ENCODE data around the gene ARID3B.

The ARID3B gene

DNA sequence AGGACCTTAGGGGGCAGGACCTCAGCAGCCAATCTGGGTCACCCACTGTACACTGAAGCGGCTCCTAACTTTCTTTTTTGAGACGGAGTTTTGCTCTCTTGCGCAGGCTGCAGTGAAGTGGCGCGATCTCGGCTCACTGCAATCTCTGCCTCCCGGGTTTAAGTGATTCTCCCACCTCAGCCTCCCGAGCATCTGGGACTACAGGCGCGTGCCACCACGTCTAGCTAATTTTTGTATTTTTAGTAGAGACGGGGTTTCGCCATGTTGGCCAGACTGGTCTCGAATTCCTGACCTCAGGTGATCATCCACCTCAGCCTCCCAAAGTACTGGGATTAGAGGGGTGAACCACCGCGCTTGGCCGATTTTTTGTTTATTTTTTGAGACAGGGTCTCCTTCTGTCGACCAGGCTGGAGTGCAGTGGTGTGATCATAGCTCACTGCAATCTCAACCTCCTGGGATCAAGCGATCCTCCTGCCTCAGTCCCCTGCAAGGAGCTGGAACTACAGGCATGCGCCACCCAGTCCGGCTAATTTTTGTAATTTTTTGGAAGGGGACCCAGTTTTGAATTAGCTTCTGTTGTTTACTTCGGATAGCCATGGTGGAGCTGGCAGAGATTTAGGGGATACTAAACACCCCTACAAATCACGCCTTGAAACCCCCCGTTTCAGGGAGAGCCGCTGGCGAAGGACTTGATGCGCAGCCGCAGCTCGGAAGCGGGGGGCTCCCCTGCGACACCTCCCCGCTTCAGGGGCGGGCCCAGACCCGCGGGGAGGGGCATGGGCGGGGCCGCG is 73.1 kb downstream of the ARID3B start:
- peak in 1 of 42 donors; percentile 55 for DNase-seq
- intact Hi-C loops (cut with DNase I) = loop anchor here (2.0 kb wide), 1 partner anchor 67 kb away; no protein-coding TSS in a partner anchor

- intact Hi-C loops (cut with DNase I) = loop anchor here (2.0 to 5.0 kb wide), 3 partner anchors 68 to 623 kb away; partner anchors contain the start of genes PML, STOML1 and UBL7
- peak in 41 of 42 donors; percentile 63 to 92 (median 86) for DNase-seq
These were observed 73.9 kb downstream of the ARID3B start for GRCh38 chr15:74614744-74615507.

- intact Hi-C loops (cut with DNase I) = loop anchor here (2.0 to 5.0 kb wide), 3 partner anchors 69 to 623 kb away; partner anchors contain the start of genes PML, STOML1 and UBL7
- DNase-seq = peak; percentile 82 to 99 (median 97)
These were observed 74.7 kb downstream of the ARID3B start, which contains the start of gene CLK3 for GRCh38 chr15:74615508-74616365. TSS of gene CLK3 (plus strand) at chr15:74615836. CDS start at chr15:74619197, 3,361 bp downstream.

- intact Hi-C loops (cut with DNase I) = loop anchor here (5.0 kb wide), 2 partner anchors 154 to 624 kb away; partner anchors contain the start of genes PML, STOML1 and UBL7
- DNase-seq = peak; percentile 51 to 91 (median 77)
These were observed 75.4 kb downstream of the ARID3B start for GRCh38 chr15:74616366-74616939.

DNA sequence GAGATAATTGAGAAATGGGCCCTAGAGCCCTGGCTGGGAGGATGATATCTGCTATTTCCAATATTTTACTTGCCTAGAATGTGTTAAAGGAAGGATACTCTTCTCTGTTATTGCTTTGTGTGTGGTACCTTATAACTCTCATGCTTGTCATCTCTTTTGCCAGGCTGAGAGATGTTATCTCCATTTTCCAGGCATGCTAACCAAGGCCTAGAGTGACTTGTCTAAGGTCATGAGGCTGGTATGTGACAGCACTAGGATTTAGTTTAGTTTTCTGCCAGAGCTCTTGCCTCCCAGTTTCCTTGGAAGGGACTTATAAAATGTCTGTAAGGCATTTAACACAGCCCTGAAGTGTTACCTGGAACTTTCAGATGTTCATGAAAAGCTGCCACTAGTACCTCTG is 76.0 kb downstream of the ARID3B start:
- intact Hi-C loops (cut with DNase I) = loop anchor here (5.0 kb wide), 2 partner anchors 155 to 625 kb away; partner anchors contain the start of genes PML, STOML1 and UBL7
- DNase-seq = no peak

- intact Hi-C loops (cut with DNase I) = loop anchor here (5.0 kb wide), 2 partner anchors 157 to 627 kb away; partner anchors contain the start of genes PML, STOML1 and UBL7
These were observed 78.0 kb downstream of the ARID3B start for GRCh38 chr15:74618841-74619596.

GRCh38 chr15:74619916-74620635 is 79.1 kb downstream of the ARID3B start:
- intact Hi-C loops (cut with DNase I) = loop anchor here (5.0 kb wide), 2 partner anchors 158 to 628 kb away; partner anchors contain the start of genes PML, STOML1 and UBL7
- peak in 1 of 42 donors; percentile 32 for DNase-seq

More at GRCh38 chr15:74618841-74619596, 78.0 kb downstream of the ARID3B start:
- DNase-seq = no peak

DNA sequence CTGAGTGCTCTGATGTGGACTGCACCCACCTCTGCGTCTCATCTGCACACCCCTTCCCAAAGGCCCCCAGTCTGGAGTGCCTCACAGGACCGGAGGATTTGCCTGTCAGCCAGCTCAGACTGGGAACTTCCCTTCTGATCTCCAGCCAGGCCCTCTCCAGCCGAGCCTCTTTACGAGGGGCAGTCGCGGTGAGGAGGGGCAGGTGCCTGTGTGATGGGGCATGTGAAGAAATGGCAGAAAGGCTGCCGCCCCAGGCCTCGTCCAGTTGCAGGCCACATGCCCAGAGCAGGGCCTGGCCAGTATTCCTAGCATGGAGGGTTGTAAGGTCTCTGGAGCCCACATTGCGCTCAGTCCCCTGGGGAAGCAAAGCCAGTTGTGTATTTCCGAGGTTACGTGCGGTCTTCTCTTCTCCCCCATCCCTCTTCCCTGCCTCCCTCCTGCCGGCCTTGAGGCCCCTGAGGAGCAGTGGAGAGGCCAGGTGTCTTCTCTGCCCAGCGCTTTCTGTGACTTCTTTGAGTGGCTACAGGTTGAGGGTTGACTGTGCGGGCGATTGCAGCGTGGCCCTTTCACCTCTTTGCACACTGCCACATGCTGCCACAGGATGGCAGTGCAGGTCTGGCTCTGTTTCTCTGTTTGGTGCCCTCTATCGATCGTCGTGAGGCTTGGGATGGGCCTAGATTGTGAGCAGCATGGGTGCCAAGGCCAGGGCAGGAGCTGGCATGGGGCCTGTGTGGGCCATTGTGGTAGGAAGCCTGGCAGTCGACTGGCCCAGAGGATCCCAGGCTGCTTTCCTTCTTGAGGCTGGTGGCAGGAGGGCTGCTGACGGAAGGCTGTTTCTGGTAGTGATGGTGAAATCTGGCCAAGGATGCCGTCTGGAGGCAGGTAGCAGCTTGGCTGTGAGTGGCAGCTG is 79.9 kb downstream of the ARID3B start:
- DNase-seq = peak; percentile 59 to 92 (median 82)
- intact Hi-C loops (cut with DNase I) = no loop called here

GRCh38 chr15:74621546-74621920 is 80.5 kb downstream of the ARID3B start:
- DNase-seq = no peak
- intact Hi-C loops (cut with DNase I) = no loop called here

DNA sequence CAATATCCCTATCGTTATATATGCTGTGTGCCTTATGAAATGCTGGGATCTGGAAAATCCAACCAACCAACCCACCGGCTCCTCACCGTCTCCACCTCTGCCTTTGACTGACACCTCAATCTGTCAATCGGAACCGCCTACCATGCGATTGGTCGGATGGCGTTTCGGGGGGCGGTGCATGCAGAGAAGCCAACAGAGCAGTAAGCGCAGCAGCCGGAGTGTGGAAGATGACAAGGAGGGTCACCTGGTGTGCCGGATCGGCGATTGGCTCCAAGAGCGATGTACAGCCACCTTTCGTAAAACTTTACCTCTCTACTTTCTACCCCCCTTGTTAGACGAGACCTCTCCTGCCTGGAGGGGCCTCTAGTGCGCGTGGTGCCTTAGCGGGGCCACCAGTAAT is 80.9 kb downstream of the ARID3B start:
- intact Hi-C loops (cut with DNase I) = no loop called here
- DNase-seq = peak; percentile 58 to 95 (median 82)

GRCh38 chr15:74622758-74623157 is 81.7 kb downstream of the ARID3B start:
- peak in 1 of 42 donors; percentile 16 for DNase-seq
- intact Hi-C loops (cut with DNase I) = no loop called here

GRCh38 chr15:74624020-74624602 is 83.1 kb downstream of the ARID3B start:
- intact Hi-C loops (cut with DNase I) = no loop called here
- DNase-seq = no peak

- peak in 1 of 42 donors; percentile 12 for DNase-seq
- intact Hi-C loops (cut with DNase I) = no loop called here
These were observed 84.7 kb downstream of the ARID3B start for GRCh38 chr15:74625693-74626092.

DNA sequence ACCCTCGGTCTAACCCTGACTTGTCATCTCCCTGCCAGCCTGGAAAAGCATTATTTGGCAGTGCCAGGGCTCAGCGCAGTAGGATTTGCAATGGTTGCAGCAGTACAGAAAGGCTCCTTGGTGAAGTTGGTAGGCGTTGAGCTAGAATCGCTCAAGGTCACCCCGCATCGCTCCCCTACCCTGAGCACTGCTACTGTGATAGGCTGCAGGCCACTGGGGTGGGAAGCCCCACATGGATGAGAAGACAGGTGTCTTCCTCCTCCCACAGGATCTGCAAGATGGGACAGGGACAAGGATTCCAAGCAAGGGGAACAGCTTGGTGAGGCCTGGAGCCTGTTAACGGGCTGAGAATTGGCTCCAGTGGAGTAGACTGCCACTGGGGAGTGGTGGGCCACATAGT is 85.3 kb downstream of the ARID3B start:
- DNase-seq = peak in 12 of 42 donors; percentile 31 to 69 (median 54)

More for the DNA sequence above, 85.3 kb downstream of the ARID3B start:
- intact Hi-C loops (cut with DNase I) = no loop called here
